PC-3 (cell line): Measurements from ENCODE around the gene AIG1.

ENCODE experiments used
- CTCF ChIP-seq: fragments of 300-600 bp; sonication (generic); conservative IDR thresholded peaks from 2 replicates; pipeline ENCODE4 v1.5.1; 2017; ENCODE audit warnings: antibody characterized with exemption, low read depth, mild to moderate bottlenecking, low read length
- EZH2 ChIP-seq: fragments of 300-600 bp; sonication (generic); IDR thresholded peaks from one replicate; pipeline ENCODE4 v1.6.1; 2017; ENCODE audit warnings: antibody characterized with exemption, mild to moderate bottlenecking, low read length; ENCODE audit not compliant: unreplicated experiment
- EZH2phosphoT487 ChIP-seq: fragments of 300-600 bp; sonication (generic); IDR thresholded peaks from 2 replicates; pipeline ENCODE4 v1.6.1; 2018; ENCODE audit warnings: mild to moderate bottlenecking, antibody characterized with exemption, low read length, borderline replicate concordance

- TF ChIP-seq CTCF (no peak), EZH2 (no peak), EZH2phosphoT487 (no peak)
Observed at GRCh38 chr6:143112084-143112768, 51.5 kb downstream of the AIG1 start.
